ENCODE measurements around the gene ASB2.

The ASB2 gene

GRCh38 chr14:93962701-93963601 is 13.4 kb downstream of the ASB2 start:
- DNase-seq (ENCODE audit: low read depth): no peak

GRCh38 chr14:93961620-93962019 is 14.8 kb downstream of the ASB2 start:
- no peak for DNase-seq (ENCODE audit: low read depth)

- no peak for DNase-seq (ENCODE audit: low read depth)
These were observed 15.5 kb downstream of the ASB2 start for GRCh38 chr14:93960774-93961438.

- no peak for DNase-seq (ENCODE audit: low read depth)
These were observed 16.3 kb downstream of the ASB2 start for GRCh38 chr14:93960108-93960475.

- DNase-seq (ENCODE audit: low read depth): peak; percentile 88
These were observed 16.9 kb downstream of the ASB2 start for GRCh38 chr14:93959239-93960107.

- DNase-seq (ENCODE audit: low read depth): no peak
These were observed 17.7 kb downstream of the ASB2 start for GRCh38 chr14:93958567-93959238.

GRCh38 chr14:93957751-93958566 is 18.4 kb downstream of the ASB2 start:
- no peak for DNase-seq (ENCODE audit: low read depth)

GRCh38 chr14:93957333-93957710 is 19.0 kb downstream of the ASB2 start:
- no peak for DNase-seq (ENCODE audit: low read depth)

- no peak for DNase-seq (ENCODE audit: low read depth)
These were observed 19.6 kb downstream of the ASB2 start for GRCh38 chr14:93956514-93957332.

GRCh38 chr14:93955850-93956481 is 20.4 kb downstream of the ASB2 start:
- no peak for DNase-seq (ENCODE audit: low read depth)

- no peak for DNase-seq (ENCODE audit: low read depth)
These were observed 21.2 kb downstream of the ASB2 start for GRCh38 chr14:93954900-93955849.

- no peak for DNase-seq (ENCODE audit: low read depth)
These were observed 21.9 kb downstream of the ASB2 start for GRCh38 chr14:93954516-93954830.

GRCh38 chr14:93953739-93954515 is 22.4 kb downstream of the ASB2 start:
- DNase-seq (ENCODE audit: low read depth): no peak

GRCh38 chr14:93953263-93953662 is 23.1 kb downstream of the ASB2 start:
- DNase-seq (ENCODE audit: low read depth): no peak

- no peak for DNase-seq (ENCODE audit: low read depth)
These were observed 23.5 kb downstream of the ASB2 start for GRCh38 chr14:93952829-93953228.

GRCh38 chr14:93951635-93952540 is 24.5 kb downstream of the ASB2 start:
- no peak for DNase-seq (ENCODE audit: low read depth)
